ENCODE data around the gene NAALAD2.

Gene NAALAD2

DNA sequence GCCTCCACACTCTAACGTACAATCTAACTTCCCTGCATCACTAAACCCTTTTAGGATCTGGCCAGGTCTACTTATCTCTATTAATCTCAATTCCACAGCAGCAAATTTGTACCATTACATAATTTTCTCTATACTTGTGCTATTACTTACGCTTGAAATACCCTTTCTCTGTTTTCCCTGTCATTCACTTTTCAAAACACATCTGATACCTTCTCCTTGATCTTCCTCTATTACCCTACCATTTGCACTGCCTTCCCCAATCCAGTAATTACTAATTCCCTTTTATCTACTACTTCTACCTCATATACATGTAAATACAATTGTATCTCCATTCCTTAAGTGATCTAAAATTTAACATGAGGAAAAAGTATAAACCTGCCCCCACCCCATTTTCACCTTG, 74.4 kb downstream of the NAALAD2 start:
- no peak for DNase-seq (ENCODE audit: low read depth in 1 of 2, low spot score in 1 of 2)
- no peak for TF ChIP-seq JUND (IDR thresholded peaks at IDR 0.05; ENCODE audit: low read depth)
- in situ Hi-C loops (cut with HindIII; ENCODE audit: low pct_unique_long_range_greater_than_20kb, low sequenced_read_pairs) = no loop called here

GRCh38 chr11:90213322-90213721, 78.9 kb downstream of the NAALAD2 start:
- TF ChIP-seq JUND (IDR thresholded peaks at IDR 0.05; ENCODE audit: low read depth) = no peak
- in situ Hi-C loops (cut with HindIII; ENCODE audit: low pct_unique_long_range_greater_than_20kb, low sequenced_read_pairs) = no loop called here
- no peak for DNase-seq (ENCODE audit: low read depth in 1 of 2, low spot score in 1 of 2)

DNA sequence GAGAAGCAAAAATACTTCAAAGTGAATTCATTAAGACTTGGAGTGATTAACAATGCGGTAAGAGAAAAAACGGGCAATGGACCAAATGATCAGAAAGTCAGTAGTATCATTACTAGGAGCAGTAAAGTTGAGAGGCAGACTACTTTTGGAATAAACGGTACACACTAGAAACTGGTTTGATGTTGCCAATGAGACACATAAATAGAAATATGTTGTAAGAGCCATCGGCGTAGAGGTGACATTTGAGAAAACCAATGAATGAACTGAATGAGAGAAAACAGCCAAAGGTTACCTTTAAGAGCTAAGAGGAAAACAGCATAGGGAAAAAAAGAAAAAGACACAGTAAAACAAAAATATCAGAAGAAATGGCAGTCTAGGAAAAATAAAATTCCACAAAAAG, 82.1 kb downstream of the NAALAD2 start:
- no peak for TF ChIP-seq JUND (IDR thresholded peaks at IDR 0.05; ENCODE audit: low read depth)
- no peak for DNase-seq (ENCODE audit: low read depth in 1 of 2, low spot score in 1 of 2)
- in situ Hi-C loops (cut with HindIII; ENCODE audit: low pct_unique_long_range_greater_than_20kb, low sequenced_read_pairs) = no loop called here

- no peak for DNase-seq (ENCODE audit: low read depth in 1 of 2, low spot score in 1 of 2)
- in situ Hi-C loops (cut with HindIII; ENCODE audit: low pct_unique_long_range_greater_than_20kb, low sequenced_read_pairs) = no loop called here
- no peak for TF ChIP-seq JUND (IDR thresholded peaks at IDR 0.05; ENCODE audit: low read depth)
These were observed 84.1 kb downstream of the NAALAD2 start for GRCh38 chr11:90218606-90219005.

DNA sequence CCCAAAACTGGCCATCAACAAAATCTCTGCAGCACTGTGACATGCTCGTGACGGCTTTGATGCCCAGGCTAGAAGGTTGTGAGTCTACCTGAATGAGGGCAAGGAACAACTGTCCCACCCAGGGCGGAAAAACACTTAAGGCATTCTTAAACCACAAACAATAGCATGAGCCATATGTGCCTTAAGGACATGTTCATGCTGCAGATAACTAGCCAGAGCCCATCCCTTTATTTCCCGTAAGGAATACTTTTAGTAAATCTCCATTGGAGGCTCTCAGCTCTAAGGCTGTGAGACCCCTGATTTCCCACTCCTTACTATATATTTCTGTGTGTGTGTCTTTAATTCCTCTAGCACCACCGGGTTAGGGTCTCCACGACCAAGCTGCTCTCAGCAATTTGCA, 85.0 kb downstream of the NAALAD2 start:
- in situ Hi-C loops (cut with HindIII; ENCODE audit: low pct_unique_long_range_greater_than_20kb, low sequenced_read_pairs) = no loop called here
- no peak for TF ChIP-seq JUND (IDR thresholded peaks at IDR 0.05; ENCODE audit: low read depth)
- DNase-seq (ENCODE audit: low read depth in 1 of 2, low spot score in 1 of 2) = no peak

GRCh38 chr11:90220391-90220790, 85.9 kb downstream of the NAALAD2 start:
- in situ Hi-C loops (cut with HindIII; ENCODE audit: low pct_unique_long_range_greater_than_20kb, low sequenced_read_pairs) = no loop called here
- no peak for DNase-seq (ENCODE audit: low read depth in 1 of 2, low spot score in 1 of 2)
- no peak for TF ChIP-seq JUND (IDR thresholded peaks at IDR 0.05; ENCODE audit: low read depth)

- no peak for TF ChIP-seq JUND (IDR thresholded peaks at IDR 0.05; ENCODE audit: low read depth)
- in situ Hi-C loops (cut with HindIII; ENCODE audit: low pct_unique_long_range_greater_than_20kb, low sequenced_read_pairs) = no loop called here
- peak in 1 of 2 experiments; percentile 37 for DNase-seq (ENCODE audit: low read depth in 1 of 2, low spot score in 1 of 2)
These were observed 87.5 kb downstream of the NAALAD2 start for GRCh38 chr11:90221803-90222458.

- DNase-seq (ENCODE audit: low read depth in 1 of 2, low spot score in 1 of 2) = peak; percentile 93 to 97
- in situ Hi-C loops (cut with HindIII; ENCODE audit: low pct_unique_long_range_greater_than_20kb, low sequenced_read_pairs) = no loop called here
- no peak for TF ChIP-seq JUND (IDR thresholded peaks at IDR 0.05; ENCODE audit: low read depth)
These were observed 88.2 kb downstream of the NAALAD2 start, which contains the start of gene CHORDC1 for GRCh38 chr11:90222459-90223247. Gene CHORDC1 (minus strand): TSS chr11:90223049. CDS start chr11:90222954, 95 bp downstream.

DNA sequence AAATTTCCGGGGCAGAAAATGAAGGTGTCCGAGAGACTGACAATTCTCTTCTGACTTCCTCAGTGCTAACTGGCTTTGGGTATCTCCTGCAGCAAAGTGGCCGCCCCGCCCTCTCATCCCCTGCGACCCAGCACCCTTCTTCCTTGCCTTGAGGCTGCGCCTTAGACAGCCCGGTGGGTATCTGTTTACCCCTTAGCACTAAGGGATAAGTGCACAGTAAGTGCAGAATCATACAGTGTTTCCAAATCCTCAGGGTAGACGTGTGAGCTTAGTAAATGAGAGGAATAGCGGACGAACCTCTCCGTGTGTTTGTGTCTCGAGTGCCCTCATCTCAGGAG, 88.8 kb downstream of the NAALAD2 start:
- DNase-seq (ENCODE audit: low read depth in 1 of 2, low spot score in 1 of 2) = no peak
- no peak for TF ChIP-seq JUND (IDR thresholded peaks at IDR 0.05; ENCODE audit: low read depth)
- in situ Hi-C loops (cut with HindIII; ENCODE audit: low pct_unique_long_range_greater_than_20kb, low sequenced_read_pairs) = no loop called here

- DNase-seq (ENCODE audit: low read depth in 1 of 2, low spot score in 1 of 2) = no peak
- in situ Hi-C loops (cut with HindIII; ENCODE audit: low pct_unique_long_range_greater_than_20kb, low sequenced_read_pairs) = no loop called here
These were observed 93.6 kb downstream of the NAALAD2 start for GRCh38 chr11:90228056-90228455.

DNA sequence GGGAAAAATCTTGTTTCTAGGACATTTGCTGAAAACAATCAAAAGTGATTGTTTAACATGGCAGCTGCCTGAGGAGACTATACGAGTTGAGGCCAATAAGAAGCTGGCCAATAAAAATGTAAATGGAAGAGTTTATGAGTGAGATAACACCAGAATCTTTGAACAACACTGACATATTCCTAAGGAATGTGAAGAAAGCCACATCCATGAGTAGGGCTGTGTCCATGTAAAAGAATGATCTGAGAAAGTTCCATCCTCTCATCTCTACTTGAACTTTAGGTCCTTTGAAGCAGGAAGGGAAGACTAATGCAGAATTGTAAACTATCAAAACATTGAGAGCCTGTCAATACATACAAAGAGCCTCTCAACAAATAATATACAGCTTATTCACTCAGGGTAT, 95.3 kb downstream of the NAALAD2 start:
- in situ Hi-C loops (cut with HindIII; ENCODE audit: low pct_unique_long_range_greater_than_20kb, low sequenced_read_pairs) = no loop called here
- DNase-seq (ENCODE audit: low read depth in 1 of 2, low spot score in 1 of 2) = no peak

More at GRCh38 chr11:90228056-90228455, 93.6 kb downstream of the NAALAD2 start:
- no peak for TF ChIP-seq JUND (IDR thresholded peaks at IDR 0.05; ENCODE audit: low read depth)

GRCh38 chr11:90234977-90235376, 100.5 kb downstream of the NAALAD2 start:
- in situ Hi-C loops (cut with HindIII; ENCODE audit: low pct_unique_long_range_greater_than_20kb, low sequenced_read_pairs) = no loop called here
- no peak for DNase-seq (ENCODE audit: low read depth in 1 of 2, low spot score in 1 of 2)
- TF ChIP-seq JUND (IDR thresholded peaks at IDR 0.05; ENCODE audit: low read depth) = no peak

More for the DNA sequence above, 95.3 kb downstream of the NAALAD2 start:
- TF ChIP-seq JUND (IDR thresholded peaks at IDR 0.05; ENCODE audit: low read depth) = no peak

DNA sequence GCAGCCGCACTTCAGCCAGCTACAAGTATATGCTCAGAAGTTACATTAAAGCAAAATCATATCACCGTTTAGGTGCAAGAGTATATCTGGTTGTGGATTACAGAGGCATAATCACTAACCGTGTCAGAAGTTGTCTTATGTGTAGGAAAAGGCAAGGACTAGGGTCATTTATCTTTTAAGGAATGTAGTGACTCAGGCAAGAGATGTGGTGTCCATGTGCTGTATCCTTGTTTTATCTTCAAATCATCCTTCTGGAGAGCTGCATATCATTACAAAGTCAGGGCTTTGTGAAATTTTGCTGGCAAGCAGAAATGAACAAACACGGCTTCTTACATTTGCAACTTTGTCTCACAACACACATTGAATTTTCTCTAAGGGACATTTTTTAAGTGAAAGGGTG, 101.1 kb downstream of the NAALAD2 start:
- TF ChIP-seq JUND (IDR thresholded peaks at IDR 0.05; ENCODE audit: low read depth) = no peak
- in situ Hi-C loops (cut with HindIII; ENCODE audit: low pct_unique_long_range_greater_than_20kb, low sequenced_read_pairs) = no loop called here
- DNase-seq (ENCODE audit: low read depth in 1 of 2, low spot score in 1 of 2) = no peak

All from T47D (cell line).